ENCODE data around the gene EPHA3.

The EPHA3 gene

DNA sequence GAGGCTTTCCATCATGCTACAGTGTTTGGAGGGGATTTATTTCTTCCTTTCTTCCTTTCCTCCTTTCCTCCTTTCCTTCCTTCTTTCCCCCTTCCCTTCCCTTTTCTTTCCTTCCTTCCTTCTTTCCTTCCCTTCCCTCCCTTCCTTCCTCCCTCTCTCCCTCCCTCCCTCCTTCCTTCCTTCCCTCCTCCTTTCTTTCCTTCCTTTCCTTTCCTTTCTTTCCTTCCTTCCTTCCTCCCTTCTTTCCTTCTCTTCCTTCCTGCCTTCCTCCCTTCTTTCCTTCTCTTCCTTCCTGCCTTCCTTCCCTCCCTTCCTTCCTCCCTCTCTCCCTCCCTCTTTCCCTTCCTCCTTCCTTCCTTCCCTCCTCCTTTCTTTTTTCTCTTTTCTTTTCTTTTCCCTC is 127.2 kb downstream of the EPHA3 start:
- DNase-seq = no peak

DNA sequence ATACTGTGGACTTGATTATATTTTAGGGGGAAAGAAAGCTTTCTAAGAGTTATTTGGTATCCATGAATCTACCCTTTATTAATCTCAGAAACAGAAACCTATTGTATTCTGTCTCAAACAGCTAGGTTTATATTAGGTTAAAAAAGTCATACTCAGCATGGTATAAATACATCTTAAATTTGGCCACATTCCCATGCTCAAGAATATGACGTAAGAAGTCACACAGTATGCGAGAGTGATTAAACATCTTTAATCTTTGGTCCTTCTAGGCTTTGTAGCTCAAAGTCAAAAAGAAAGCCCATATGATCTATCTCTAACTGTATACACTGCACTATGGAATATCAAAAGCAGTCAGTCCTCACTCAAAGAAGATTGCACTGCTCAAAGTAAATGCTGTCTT is 131.4 kb downstream of the EPHA3 start:
- no peak for DNase-seq

DNA sequence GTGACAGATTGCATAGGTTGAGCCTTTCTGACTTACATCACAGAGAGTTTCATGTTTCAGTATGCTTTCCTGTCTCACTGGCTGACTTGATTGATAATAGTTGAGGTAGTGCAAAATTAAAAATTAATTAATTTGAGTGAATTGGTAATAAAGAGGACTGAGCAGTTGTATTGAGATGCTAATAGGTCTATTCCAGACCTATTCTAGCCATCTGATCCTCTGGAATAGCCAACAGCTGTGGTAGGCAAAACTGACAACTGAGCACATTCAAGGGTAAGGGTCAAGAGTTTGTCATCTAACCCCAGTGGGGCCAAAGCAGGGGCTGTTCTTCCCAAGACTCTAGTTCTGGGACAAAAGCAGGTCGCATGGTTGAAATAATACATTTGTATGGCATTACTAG is 132.4 kb downstream of the EPHA3 start:
- DNase-seq = no peak

DNA sequence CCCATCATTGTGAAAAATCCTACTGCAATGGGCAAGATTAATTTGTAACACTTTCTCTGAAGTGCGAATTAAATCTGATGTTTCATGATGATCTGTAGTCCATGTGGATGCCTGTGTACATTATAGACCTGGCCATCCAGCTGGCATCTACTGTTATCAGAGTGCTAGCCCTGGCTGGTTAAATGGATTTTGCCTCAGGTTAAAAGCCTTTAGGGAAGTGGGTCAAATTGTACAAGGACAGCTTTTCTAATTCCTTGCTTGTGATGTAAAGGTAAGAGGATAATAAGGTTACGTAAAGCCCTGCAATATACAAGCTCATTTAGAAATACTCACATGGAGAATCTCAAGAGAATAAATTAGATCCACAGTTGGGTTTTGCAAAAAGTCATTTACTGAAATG is 138.2 kb downstream of the EPHA3 start:
- no peak for DNase-seq

DNA sequence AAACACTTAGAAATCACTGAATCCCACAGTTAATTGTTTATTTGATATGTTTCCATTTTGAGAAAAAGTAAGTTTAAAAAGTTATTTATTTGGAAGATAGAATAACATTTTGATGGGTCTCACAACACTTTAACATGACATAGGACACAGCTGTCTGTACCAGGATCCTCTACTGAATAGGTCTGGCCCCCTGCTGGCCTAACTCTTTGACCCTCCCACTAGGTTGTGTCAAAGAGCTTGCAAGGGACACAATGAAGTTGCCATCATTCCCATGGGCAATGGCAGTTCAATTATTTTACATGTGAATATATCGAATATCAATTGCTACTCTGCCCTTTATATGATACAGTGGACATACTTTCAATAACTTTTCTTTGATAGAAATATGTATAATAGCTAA is 138.9 kb downstream of the EPHA3 start:
- no peak for DNase-seq

DNA sequence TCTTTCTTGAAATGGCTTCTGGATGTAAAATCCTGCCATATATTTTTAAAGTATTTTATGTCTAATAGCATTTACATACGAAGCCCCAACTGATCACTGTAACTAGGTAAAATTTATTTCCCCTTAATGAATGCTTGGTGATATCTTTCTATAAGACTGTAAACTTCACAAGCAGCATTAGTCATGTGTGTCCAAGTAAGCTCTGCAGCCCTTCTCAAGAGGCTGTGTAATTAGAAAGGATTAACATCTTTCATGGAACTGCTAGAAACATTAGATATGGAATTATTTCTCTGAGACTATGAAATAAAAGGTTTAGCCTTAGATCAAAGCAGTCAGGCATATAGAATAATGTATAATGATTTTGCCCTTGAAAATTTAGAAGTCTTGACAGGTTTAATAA is 143.3 kb downstream of the EPHA3 start:
- no peak for DNase-seq

DNA sequence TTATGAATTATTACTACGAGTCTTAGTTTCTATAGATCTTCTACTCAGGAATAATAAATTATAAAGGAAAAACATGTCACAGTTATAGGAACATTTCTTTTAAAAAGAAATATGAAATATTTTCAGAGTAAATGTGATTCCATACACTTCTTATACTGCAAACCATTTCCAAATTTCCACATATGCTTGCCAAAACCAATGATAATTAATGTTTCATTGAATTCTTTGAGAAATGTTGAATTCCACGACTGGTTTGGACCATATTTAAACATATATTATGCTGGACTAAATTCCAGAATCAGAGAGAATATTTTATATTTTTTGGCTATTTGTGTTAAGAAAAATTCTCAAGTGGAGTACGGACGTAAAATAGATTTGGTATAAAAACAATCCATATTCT is 144.6 kb downstream of the EPHA3 start:
- DNase-seq = no peak

DNA sequence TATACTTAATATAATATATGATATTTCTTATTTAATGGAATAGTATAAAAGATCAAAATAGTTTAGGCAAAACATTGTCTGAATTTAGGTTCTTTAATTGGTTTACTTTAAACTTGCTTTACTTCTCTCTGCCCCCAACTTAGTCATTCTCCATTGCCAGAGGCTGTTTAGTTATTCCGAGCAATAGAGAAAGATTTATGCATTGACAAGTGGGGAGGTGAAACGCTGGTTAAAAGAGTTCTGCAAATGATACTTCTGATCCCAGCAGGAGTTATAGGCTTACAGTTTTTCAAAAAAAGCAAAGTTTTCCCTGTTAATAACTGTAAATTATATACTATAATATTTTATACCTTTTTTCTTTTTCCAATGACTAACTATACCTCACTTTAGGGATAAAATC is 145.4 kb downstream of the EPHA3 start:
- peak; percentile 43 for DNase-seq

DNA sequence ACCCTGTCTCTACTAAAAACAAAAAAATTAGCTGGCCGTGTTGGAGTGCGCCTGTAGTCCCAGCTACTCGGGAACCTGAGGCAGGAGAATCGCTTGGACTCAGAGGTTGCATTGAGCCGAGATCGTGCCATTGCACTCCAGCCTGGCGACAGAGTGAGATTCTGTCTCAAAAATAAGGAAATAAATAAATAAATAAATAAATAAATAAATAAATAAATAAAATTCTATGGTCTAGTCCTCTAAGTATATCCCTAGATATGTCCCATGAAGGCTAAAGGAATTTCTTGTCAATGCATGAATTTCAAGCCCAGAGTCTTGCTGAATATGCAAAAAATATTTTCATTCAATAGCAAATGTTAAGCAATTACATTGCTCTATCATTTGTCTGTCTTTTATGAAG is 149.0 kb downstream of the EPHA3 start:
- DNase-seq = no peak

DNA sequence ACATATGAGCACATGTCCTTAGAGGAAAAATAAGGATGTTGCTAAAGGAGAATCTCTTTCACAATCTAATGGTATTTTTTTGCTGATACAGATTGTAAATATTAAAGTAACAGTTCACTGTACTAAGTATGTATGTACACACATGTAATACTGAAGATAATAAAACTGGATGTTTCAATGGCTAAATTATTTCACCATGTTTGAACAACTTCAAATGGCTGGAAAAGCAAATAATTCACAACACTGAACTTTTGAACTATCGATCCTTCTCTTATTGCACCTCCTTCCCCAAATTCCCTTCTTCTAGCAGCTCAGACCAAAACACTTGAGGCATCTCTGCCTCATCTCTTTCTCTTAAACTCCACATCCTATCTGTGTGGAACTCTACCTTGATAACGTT is 149.5 kb downstream of the EPHA3 start:
- DNase-seq = no peak

DNA sequence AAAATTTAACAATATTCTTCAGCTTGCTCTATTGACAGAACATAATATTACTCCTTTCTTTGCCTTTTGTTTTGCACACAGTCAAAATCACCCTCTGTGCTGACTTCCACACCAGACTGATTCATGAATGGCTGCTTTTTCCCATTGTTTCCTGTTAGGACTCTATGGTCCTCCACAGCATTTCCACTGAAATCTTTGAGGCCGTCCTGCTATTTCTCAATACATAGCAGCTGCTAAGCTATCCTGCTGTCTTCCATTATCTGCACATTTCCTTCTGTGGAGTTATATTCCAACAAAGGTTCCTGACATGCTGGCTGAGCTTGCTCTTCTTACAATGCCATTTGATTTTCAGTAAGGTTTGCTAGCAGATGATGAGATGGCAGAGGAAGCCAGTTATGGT is 153.3 kb downstream of the EPHA3 start:
- DNase-seq = no peak

DNA sequence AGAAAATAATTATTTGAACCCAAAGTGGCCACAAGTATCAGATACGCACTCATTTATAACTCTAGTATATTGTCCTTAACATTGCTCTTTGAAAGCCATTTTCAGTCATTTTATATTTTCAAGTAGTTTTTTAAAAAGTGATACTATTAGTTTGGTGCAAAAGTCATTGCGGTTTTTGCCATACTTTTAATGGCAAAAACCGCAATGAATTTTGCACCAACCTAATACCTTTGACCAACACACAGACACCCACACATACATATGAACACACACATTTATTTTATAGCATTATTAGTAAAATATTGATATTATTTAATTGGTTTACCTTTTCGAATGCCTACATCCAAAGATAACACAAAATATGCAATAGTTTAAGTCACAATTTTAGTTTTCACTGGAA is 154.3 kb downstream of the EPHA3 start:
- no peak for DNase-seq

DNA sequence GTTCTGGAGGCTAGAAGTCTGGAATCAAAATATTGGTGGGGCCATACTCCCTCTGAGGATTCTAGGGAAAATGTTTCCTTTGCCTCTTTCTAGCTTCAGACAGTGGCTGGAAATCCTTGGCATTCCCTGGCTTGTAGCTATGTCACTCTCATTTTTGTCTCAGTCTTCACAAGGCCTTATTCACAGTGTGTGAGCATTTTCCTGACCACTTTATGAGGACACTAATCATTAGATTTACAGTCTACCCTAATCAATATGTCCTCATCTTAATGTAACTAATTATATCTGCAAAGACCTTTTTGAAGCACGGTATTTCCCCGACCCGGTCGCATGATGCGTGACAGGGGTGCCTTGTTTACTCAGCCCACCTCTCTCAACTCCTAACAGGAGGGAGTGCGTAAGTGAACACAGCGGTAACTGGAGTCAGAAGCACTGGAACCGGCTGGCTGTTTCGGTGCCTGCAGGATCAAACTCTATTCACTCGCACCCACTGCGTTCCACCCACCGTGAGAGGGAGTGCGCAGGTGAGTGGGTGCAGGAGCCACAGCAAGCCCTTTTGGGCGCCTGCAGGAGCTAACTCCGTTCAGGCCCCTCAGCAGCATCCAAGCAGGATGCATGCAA is 155.0 kb downstream of the EPHA3 start:
- DNase-seq = no peak

DNA sequence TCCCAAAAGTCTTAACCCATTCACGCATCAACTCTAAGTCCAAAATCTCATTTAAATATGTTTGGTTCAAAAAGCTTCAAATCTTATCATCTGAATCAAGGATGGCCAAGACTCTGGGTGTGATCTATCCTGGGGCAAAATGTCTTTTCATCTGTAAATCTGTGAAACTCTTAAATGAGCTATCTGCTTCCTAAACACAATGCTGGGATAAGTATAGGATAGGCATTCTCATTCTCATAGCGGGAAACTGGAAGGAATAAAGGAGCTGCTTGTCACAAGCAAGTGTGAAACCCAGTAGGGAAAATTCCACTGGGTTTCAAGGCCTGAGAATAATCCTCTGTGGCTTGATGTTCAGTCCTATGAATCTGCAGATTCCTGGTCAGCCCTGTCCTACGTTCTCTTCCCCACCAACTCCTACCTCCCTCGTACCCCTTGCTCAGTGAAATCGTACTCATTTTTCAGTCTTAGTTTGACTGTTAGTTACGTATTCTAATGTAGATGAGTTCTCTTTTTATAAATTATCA is 156.7 kb downstream of the EPHA3 start:
- DNase-seq = no peak

DNA sequence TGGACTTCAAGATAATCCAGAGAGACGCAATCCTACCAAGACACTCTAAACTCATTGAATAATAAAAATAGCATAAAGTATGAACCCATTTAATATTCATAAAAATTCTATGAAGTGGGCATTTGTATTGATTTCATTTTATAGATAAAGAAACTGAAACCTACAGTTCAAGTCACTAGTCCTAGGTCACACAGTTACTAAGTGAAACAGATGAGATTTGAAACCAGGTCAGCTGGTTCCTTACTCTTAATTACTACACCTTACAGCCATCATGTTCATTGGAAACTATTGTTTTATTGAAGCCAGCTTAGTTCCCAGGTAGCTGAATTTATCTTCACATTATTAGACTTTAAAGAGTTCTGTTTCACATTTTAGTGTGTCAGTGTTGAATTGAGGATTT is 158.7 kb downstream of the EPHA3 start:
- DNase-seq = no peak

DNA sequence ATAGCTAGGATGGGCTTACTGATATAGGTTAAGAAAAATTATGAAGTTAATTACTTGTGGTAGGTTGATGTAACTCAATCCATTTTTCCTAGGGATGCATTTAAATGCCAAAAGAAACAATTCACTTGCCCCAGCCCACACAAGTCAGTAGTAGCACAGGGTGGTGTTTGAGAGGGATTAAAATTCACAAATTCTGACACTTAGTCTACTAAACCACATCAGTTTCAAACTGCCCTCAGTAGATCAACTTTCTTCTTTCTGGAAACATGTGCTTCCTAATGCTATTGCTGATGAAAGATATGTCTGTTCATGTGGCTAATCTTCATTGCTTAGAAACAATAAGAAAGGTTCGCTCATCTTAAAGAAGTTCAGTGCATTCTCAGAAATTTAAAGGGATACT is 160.6 kb downstream of the EPHA3 start:
- no peak for DNase-seq

DNA sequence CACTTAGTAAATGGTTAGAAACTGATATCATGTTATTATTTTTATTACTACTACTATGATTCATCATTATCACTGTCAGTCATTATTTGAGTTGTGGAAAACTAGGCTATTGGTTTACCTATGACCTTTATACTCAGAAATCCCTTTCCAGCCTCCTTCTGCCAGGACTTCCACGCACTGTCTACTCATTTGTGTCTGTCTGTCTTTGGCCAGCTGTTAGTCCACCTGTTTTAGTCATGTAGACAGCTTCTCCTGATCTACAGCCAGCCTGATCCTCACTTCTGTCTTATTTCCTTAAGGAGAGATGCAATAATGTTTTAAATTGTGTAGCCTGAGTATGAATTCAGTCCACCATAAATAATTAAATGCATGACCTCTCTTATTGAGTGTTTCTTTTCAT is 162.8 kb downstream of the EPHA3 start:
- DNase-seq = no peak

DNA sequence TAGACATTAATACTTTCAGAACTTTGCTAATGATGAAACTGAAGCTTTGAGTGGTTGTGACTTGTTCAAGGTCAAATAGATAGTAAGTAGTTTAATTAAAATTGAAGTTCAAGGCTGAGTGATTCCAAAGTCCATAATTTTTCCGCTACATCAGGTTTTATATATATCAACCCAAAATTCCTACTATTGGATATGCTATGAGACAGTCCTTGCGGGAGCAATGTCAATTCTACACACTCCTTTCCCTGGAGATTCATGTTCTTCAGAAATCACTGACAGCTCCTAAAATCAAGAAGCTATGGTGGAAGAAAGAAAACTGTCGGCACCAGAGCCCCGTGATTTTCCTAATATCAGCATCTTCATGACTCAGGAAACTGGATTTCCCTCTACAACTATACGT is 167.6 kb downstream of the EPHA3 start:
- DNase-seq = no peak

DNA sequence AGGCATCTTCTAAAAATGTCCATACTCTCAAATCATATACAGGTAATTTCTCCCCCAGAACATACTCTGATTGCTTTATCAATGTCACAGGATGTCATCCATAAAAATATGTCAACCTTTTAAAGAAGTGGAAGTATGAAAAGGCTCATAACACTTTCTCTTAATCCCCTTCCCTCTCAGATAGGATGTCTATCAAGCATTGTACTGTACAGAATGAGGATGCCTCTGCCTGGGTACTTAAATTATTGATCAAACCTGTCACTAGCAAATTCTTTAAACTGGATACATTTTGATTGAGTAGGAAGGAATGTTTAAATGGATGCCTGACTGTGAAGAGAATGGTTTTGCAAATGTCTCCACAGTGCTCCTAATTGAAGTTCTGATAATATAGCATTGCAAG is 168.7 kb downstream of the EPHA3 start:
- DNase-seq = no peak

DNA sequence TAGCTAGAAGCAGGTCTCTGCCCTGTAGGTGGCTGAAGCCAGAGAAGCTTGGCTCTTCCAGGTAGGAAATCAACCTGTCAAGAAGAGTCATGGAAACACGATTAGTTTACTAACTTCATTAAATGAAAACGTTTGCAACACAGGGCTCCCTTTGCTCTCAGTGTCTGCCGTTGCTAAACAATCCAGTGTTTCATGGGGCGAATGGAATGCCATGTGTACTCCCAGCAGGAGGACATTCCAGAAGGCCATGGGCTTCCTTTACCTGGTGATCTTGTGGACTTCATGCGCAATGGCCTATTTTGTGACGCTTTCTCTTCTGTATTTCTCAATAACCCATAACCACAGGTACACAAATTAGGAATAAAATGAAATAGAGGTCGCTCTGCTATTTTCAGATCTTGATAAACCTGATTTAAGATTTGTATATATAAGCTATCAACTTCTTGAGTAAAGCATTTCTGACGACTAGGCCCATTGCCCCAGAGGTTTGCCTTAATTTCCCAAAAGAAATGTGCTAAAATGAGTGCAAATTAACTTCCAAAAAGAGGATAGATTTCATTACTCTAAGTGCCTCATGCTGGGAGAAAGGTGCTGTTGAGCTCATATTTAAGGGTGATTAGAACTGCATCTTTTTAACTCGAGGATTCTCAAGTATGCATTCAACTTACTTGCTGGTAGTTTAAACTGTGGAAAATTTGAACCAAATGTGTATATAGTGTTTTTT is 171.0 kb downstream of the EPHA3 start:
- no peak for DNase-seq

DNA sequence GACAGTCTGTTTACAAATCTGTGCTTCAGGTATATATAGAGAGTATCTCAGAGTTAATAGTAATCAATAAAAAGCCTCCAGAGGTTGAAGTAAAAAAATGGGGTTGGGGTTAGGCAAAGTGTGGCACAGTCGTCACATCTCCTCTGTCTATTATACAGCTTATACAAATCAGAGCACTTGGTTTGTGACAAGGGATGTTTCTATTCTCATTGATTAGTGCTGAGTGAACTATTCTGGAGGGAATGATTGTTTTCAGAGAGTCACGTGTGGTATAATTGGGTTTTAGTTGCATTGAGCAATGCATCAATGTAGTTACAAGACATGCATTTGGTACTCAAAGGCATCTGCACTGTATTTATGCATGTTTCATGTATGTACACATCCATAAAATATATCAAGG is 172.9 kb downstream of the EPHA3 start:
- DNase-seq = no peak

DNA sequence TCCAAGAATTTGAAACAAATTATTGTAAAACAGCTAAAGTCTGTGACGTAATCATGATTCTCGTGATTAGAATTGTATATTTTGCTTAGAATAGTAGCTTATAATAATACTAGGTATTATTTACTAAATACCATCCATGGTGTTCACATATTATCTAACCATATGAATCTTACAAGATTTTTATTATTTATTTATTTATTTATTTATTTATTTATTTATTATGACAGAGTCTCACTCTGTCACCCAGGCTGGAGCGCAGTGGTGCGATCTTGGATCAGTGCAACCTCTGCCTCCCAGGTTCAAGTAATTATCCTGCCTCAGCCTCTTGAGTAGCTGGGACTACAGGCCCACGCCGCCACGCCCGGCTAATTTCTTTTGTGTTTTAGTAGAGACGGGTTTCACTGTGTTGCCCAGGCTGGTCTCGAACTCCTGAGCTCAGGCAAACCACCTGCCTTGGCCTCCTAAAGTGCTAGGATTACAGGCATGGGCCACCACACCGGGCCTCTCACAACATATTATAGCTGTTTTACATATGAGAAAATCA is 173.5 kb downstream of the EPHA3 start:
- no peak for DNase-seq

DNA sequence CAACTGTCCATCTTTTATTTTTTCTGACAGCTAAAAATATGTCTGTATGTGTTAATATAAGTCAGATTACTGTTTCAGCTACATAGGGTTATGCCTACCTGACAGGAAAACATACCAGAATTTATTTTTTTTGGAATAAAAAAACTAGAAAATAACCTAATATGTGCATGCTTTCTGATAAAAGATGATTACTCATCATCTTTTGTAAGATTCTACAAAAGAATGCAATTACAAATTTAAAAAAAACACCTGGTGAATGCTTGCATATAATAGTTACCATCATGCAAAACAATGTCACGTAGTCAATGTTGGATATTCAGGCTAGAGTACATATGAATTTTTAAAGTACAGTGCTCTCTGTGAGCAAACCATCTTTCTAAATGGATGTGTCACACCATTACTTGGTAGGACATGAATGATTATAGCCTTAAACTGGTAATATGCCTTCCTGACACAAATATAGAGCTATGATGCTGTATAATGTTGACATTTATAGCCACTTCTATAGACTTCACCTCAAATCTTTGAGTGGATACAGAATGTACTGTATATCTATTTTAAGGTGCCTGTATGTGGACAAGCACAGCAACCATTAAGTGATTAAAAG is 180.6 kb downstream of the EPHA3 start:
- DNase-seq = no peak
